Spleen (tissue), 7 donors: ENCODE data around the gene ARID5B.

ENCODE experiments used
- POLR2A ChIP-seq, 3 donors: fragments of 450-650 bp; IDR thresholded peaks; one replicate each; pipeline ENCODE4 v1.5.1; 2017; ENCODE audit warnings: antibody characterized with exemption in 3 of 3, mild to moderate bottlenecking in 1 of 3
- POLR2AphosphoS5 ChIP-seq, 3 donors: sonication (generic); formaldehyde crosslinking; IDR thresholded peaks; one replicate each; pipeline ENCODE4 v1.5.1; 2017; ENCODE audit warnings: antibody characterized with exemption in 3 of 3
- TF ChIP-seq, protein P1 (sequence below), 11 experiments: fragments of 200-600 bp in 7 of 11; fragments of 450-650 bp in 4 of 11; sonication (generic) in 4 of 11; IDR thresholded peaks in 8 of 11; conservative IDR thresholded peaks in 3 of 11; 1 replicate in 7 of 11; 2 replicates in 4 of 11; pipeline versions ENCODE4 v1.4.0 to v1.8.0; 2016 to 2021; ENCODE audit warnings: antibody characterized with exemption in 11 of 11, inconsistent platforms in 4 of 11, mild to moderate bottlenecking in 1 of 11
- donor health status: DM: no; HTN: no; CAD: no; lungs with moderate emphysema.
- donor health status: DM: no; HTN: no; CAD: no.
- donor health status: DM: no; HTN: no; CAD: no.

DNA sequence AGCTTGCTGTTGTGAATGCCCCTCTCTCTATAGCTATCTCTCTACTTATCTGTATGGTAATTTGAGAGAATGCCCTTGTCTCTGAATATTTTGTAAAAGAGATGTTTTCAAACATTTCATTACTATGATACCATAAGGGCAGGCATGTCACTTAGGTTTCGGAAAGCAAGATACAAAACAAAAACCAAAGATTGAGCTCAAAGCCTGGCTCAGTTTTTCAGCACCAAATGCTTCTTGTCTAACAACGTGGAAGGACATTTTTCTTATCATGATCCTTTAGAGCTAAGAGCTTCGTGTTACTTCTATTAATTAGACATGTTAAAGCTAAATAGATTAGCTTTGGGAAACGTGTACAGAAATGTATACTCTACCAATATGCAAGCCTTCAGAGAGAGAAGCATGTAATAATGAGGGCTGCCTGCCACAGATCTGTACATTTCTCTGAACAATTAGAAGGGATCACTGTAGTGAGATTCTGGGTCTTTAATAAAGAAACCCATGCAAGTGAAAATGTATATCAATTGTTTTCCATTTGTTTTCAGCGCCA is 148.9 kb downstream of the ARID5B start:
- TF ChIP-seq, protein P1, sequence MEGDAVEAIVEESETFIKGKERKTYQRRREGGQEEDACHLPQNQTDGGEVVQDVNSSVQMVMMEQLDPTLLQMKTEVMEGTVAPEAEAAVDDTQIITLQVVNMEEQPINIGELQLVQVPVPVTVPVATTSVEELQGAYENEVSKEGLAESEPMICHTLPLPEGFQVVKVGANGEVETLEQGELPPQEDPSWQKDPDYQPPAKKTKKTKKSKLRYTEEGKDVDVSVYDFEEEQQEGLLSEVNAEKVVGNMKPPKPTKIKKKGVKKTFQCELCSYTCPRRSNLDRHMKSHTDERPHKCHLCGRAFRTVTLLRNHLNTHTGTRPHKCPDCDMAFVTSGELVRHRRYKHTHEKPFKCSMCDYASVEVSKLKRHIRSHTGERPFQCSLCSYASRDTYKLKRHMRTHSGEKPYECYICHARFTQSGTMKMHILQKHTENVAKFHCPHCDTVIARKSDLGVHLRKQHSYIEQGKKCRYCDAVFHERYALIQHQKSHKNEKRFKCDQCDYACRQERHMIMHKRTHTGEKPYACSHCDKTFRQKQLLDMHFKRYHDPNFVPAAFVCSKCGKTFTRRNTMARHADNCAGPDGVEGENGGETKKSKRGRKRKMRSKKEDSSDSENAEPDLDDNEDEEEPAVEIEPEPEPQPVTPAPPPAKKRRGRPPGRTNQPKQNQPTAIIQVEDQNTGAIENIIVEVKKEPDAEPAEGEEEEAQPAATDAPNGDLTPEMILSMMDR (IDR thresholded peaks at IDR 0.05 in 8 of 11, conservative IDR thresholded peaks at IDR 0.05 in 3 of 11), result no peak
- TF ChIP-seq POLR2AphosphoS5 (IDR thresholded peaks at IDR 0.05) (no peak), POLR2A (IDR thresholded peaks at IDR 0.05) (no peak)
